Left renal cortex interstitium (tissue), 4 donors: Measurements from ENCODE around the gene ZNF672. TPM values are rescaled to one million over a fixed set of nuclear protein-coding genes. Genes with fewer than 3 reads are reported as not detected.
"Not testable (repeated sequence)": the region's sequence is repeated elsewhere in the genome, so short reads cannot be mapped to it uniquely, and the experiment has no call there.

Experiments used
- DNase-seq, 4 donors: peaks; one replicate each; pipeline ENCODE4 v3.0.0-alpha.2; 2013; ENCODE audit warnings: low read depth in 4 of 4, low spot score in 2 of 4, missing footprints in 1 of 4
- polyA plus RNA-seq, 4 donors: library from polyadenylated mRNA; unstranded; fragments of 120-200 nt; gene quantifications; one replicate each; pipeline ENCODE4 v1.2.1, GENCODE V29; 2013; ENCODE audit not compliant: insufficient read length in 4 of 4

The ZNF672 gene
- polyA plus RNA-seq, 4 donors: 20.1 to 30.0 (median 25.6) TPM

DNA sequence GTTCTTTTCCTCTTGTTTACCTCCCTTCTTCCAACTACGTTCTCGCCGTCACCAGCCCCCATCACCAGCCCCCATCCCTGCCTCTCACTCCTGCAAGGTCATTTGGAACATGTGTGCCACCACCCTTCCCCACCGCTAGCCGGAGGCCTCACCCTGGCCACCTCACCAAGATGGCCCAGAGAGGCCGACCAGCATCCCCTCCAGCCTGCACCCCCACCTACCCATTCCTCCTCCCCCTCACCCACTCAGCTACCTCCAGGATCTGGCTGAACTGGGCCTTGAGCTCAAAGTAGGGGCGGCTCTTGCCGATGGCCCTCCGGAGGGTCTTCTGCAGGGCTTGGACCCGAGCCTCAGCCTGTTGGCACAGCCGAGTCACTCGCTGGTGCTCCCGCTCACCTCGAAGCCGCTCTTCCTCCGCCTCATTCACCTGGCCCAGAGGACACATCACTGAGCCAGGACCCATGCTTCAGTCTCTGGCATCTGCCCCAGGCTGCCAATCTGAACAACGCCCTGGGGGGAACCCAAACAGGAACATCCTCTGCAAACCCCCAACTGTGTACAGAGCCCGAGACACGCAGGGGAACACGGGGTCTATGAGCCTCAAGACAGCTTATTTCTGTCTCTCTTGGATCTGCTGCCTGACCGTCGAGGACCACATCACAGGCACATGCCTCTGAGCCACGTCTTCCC lies 25.1 kb upstream of the ZNF672 start:
- no peak for DNase-seq

GRCh38 chr1:248813546-248813945 lies 24.5 kb upstream of the ZNF672 start:
- DNase-seq: no peak

DNA sequence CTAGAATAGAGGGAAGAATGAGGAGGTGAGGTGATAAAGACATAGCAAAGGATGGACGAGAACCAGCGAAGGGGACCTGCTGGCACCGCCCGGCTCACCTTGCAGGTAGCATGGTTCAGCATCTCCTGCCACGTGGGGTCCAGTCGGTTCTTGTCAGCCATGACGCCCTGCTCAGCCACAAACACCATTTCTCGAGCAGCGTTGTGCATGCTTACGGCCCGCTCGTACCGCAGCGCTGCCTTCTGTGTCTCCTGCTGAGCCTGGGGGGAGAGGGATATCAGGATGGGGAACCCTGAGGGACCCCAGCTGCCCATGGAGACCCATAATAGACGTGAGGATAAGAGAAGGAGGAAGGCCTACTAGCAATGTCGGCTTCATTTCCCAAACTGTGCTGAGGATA lies 23.7 kb upstream of the ZNF672 start:
- DNase-seq: no peak

- DNase-seq: no peak
Observed at GRCh38 chr1:248815407-248816034, 22.5 kb upstream of the ZNF672 start.

DNA sequence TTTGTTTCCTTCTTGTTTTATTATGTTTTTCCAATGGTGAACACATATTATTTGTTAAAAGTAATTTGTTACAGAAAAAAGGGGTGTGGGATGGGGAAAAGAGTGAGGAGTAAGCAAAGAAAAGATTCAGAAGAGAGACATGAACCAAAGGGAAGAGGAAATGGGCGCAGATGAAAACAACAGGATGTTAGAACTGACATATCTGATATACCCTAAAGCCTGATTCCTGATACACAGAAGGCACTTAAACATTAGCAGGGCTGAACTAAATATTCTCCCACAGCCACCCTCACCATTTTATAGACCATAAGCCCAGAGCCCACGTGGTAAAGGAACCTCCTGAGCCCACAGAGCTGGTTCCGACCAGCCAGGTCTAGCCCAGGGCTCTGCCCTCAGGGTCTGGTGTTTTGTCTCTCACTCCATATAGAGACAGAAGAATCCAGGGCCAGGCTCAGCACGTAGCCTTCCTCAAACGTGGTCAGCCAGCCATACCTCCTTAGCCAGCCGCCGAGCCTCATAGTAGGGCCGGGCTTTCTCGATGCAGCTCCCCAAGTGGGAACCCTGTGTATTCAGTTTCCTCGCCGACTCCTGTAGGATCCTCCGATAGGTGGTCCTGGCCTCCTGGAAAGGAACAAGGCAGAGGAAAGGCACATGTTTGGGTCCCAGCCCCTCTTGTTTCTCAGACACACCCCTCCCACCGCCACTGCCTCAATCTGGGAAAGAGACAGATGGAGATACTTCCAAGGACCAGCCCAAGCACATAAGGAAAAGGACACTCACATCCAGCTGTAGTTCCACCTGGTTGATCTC lies 21.8 kb upstream of the ZNF672 start:
- no peak for DNase-seq

GRCh38 chr1:248817065-248817464 lies 21.0 kb upstream of the ZNF672 start:
- no peak for DNase-seq

DNA sequence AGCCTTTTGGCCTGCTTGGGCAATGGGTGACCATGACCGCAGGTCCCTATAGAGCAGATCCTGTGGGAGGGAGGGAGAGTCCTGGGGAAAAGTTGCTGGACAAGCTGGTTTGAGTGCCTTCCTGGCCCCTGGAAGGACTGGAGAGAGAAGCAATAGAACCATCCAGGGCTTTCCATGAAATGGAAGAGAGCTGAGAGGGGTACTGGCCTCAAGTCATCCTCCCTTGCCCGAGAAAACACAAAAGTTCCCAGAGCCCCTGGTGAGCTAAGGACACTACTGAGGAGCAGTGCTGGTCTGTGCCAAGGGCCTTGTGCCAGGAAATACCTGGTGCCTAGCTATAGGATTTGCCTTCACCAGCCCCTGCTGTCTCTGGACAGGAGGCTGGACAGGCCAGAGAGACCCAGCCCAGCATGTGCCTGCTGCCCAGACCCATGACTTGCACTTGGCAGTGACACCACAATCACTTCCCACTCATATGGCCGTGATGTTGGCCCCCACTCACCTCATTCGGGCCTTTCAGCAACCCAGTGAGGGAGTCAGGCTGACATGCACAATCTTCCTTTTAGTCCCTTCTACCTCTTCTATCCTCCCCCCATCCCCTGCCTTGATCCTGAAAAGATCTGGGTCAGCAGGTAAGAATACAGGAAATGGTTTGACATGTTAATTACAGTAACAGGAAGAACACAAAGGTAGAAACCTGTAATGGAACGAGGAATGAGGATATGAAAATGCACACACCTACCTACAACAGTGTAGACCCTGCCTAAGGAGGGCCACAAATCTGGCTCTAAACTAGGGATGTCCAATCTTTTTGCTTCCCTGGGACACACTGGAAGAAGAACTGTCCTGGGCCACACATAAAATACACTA lies 19.3 kb upstream of the ZNF672 start:
- DNase-seq: no peak

DNA sequence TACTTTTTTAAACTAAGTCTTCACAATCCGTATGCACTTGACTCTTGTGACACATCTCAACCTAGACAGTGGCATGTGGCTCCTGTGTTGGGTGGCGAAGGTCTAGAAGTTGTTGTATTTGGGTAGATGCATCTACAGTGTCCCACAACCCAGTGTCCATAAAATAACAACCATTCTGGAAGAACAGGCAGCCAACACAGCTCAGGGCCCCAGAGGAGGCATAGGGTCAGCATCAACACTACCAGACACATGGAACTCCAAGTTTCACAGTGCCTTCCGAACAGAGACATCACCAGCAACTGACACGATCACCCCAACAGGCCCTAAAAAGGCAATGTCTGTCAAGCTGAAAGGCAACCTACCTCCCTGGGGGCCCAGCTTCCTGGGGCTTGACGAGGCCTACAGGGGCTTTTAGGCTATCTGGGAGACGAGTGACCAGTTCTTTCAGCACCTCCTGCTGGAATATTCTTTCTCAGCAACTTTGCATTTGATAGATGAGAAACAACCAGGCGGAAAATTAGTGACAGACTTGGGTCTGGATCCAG lies 17.9 kb upstream of the ZNF672 start:
- no peak for DNase-seq

DNA sequence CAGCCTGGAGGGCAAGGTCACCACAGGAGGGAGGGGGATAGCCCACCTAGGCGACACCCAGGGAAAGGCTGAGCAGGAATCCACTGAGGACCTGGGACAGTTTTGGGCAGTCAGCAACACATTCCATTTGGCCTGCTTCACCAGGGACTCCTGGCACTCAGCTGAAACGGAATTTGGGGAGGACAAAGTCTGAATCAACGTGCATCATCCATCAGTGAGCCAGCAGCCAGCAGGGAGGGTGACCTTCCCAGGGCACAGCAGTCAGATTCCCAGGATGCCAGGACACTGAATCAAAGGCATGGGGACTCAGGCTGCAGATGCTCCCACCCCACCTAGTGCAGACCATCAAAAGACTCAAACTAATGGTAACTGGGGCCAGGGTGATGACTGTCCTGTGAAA lies 16.9 kb upstream of the ZNF672 start:
- no peak for DNase-seq

GRCh38 chr1:248821641-248822040 lies 16.4 kb upstream of the ZNF672 start:
- DNase-seq: no peak

GRCh38 chr1:248822148-248823032 lies 15.6 kb upstream of the ZNF672 start:
- DNase-seq: no peak

DNA sequence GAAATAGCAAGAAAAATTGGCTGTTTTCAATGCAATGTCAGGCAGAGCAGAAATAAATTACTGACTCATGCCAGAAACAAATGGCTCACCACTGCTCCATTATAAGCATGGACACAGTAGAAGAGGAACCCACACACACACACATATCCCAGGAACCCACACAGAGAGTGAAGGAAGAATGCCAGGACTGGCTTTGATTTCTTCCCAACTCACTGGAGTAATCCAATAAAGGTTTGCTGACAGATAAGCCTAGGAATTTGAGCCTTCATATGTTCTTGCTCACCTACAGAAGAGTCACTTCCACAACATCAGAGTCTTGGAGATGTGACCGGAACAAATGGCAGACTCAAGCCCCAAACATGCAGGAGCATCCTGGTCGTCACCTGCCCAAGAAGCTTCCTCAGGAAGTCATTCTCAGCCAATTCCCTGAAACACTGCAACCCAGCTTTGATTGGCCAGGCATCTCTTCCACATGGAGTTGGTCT lies 14.5 kb upstream of the ZNF672 start:
- DNase-seq: no peak

- no peak for DNase-seq
Observed at GRCh38 chr1:248824301-248824700, 13.7 kb upstream of the ZNF672 start.

GRCh38 chr1:248824701-248825100 lies 13.3 kb upstream of the ZNF672 start:
- DNase-seq: no peak

GRCh38 chr1:248825136-248825535 lies 12.9 kb upstream of the ZNF672 start:
- no peak for DNase-seq

- DNase-seq: no peak
Observed at GRCh38 chr1:248825573-248825908, 12.5 kb upstream of the ZNF672 start.

DNA sequence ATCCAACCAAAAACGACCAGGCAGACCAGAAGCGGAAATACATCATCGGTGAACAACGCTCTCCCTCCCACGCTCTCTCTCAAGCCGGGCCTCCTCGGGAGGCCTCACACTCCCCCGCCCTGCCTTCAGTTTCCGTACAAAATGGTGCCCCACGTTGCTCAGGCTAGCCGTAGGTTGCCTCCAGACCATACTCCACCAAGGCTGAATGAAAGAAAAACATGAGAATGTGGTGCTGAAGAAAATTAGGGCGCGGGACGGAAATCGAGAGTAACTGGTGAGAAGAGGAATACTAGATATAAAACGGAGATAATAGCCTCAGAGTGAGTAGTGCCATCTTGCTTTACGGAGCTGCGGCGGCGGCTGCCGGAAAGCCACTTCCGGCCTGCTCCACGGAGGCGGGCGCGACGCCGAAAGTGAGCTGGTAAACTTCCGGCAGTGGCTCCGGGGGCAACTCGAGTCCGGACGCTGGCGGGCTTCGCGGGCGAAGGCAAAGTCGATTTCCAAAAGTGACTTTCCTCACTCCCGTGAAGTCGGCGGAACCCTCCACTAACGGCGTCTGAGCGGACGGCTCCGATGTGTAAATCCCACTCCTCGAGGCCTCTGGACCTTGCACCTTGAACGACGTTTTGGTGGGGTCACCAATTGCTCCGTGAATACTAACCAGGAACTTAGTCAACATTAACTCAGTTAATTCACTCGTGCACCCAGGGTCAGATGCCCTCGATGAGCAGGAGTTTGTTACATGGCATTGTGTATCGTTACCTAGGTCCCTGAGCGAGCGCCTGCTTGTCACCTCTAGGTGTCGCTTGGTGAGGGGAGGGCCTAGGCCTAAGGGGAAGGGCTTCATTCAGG lies 11.9 kb upstream of the ZNF672 start, which contains the start of gene SH3BP5L:
Gene SH3BP5L, minus strand, starts transcription at position 7 of the 852 bp plus-strand sequence. CDS start 980 bp downstream, outside the sequence.
- DNase-seq: peak; percentile 95 to 100 (median 97)

DNA sequence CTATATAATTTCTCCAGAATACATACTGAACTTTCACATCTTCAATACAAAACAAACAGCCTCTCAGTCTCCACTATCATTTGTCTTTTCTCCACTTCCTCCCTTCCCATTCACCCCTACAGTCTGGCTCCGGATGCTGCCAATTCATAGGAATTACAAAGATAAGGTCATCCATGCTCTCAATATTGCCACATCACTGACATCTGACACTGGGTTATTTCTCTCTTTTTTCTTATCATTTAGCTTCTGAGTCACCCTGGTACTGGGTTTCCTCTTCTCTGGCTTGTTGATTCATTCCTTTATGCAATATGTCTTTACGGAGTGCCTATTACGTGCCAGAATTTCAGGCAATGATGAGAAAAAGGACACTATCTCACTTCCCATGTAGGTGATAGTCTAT lies 9.2 kb upstream of the ZNF672 start:
- no peak for DNase-seq

DNA sequence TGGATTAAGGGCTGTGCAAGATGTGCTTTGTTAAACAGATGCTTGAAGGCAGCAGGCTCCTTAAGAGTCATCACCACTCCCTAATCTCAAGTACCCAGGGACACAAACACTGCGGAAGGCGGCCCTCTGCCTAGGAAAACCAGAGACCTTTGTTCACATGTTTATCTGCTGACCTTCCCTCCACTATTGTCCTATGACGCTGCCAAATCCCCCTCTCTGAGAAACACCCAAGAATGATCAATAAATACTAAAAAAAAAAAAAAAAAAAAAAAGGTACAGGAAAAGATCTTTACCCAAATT lies 7.4 kb upstream of the ZNF672 start:
- not testable (repeated sequence) for DNase-seq
